PC-9 (cell line): Measurements from ENCODE around the gene SLC6A19. TPM values are rescaled to one million over a fixed set of nuclear protein-coding genes. Genes with fewer than 3 reads are reported as not detected.

Source experiments
- BruUV-seq: library from RNA; stranded (reverse); fragments of 400-500 nt; replicated peaks from 2 replicates; lab custom pipeline; 2021; lab: Mats Ljungman, UMichigan
- CTCF ChIA-PET: fragments of 300-600 bp; sonication (Branson Sonifier 250); formaldehyde crosslinking; loops from one replicate; lab custom pipeline; 2022; ENCODE audit warnings: antibody characterized with exemption; lab: Charles Lee
- POLR2A ChIA-PET: fragments of 300-600 bp; sonication (Branson Sonifier 250); formaldehyde crosslinking; loops from one replicate; lab custom pipeline; 2022; ENCODE audit warnings: antibody characterized with exemption; ENCODE audit not compliant: unreplicated experiment; lab: Charles Lee
- DNase-seq, 2 experiments: peaks; one replicate each; pipeline versions ENCODE4 v3.0.0 to v3.0.0-alpha.2; 2015 to 2022; ENCODE audit warnings: mixed read lengths in 1 of 2
- H2AFZ ChIP-seq: fragments of 200-600 bp; sonication (generic); 2 replicates; pipeline ENCODE4 v1.8.1; 2017; ENCODE audit warnings: antibody characterized with exemption
- H3F3A ChIP-seq: fragments of 200-600 bp; sonication (generic); 2 replicates; pipeline ENCODE4 v1.8.1; 2017; ENCODE audit warnings: antibody characterized with exemption, mild to moderate bottlenecking, low read depth; ENCODE audit not compliant: insufficient read depth
- H3K27ac ChIP-seq: fragments of 200-600 bp; sonication (generic); 2 replicates; pipeline ENCODE4 v1.6.1; 2016; ENCODE audit warnings: mixed run types
- H3K27me3 ChIP-seq: fragments of 200-600 bp; sonication (generic); 2 replicates; pipeline ENCODE4 v1.6.1; 2016; ENCODE audit warnings: low read depth, mixed run types; ENCODE audit not compliant: insufficient read depth
- H3K36me3 ChIP-seq: fragments of 200-600 bp; sonication (generic); 2 replicates; pipeline ENCODE4 v1.6.1; 2016; ENCODE audit warnings: low read depth, mixed run types
- H3K4me1 ChIP-seq: fragments of 200-600 bp; sonication (generic); replicated peaks from 2 replicates; pipeline ENCODE4 v1.6.1; 2016; ENCODE audit warnings: mixed run types; ENCODE audit not compliant: insufficient read depth
- H3K4me2 ChIP-seq: fragments of 200-600 bp; sonication (generic); 2 replicates; pipeline ENCODE4 v1.6.1; 2017; ENCODE audit warnings: mixed run types
- H3K4me3 ChIP-seq: fragments of 200-600 bp; sonication (generic); 2 replicates; pipeline ENCODE4 v1.6.1; 2016; ENCODE audit warnings: mixed run types
- H3K79me2 ChIP-seq: fragments of 200-600 bp; sonication (generic); 2 replicates; pipeline ENCODE4 v1.6.1; 2017; ENCODE audit warnings: low read depth, mixed run types
- H3K9me2 ChIP-seq: fragments of 200-600 bp; sonication (generic); 2 replicates; pipeline ENCODE4 v1.8.1; 2017; ENCODE audit warnings: mild to moderate bottlenecking; ENCODE audit not compliant: insufficient read depth
- H3K9me3 ChIP-seq: fragments of 200-600 bp; sonication (generic); 2 replicates; pipeline ENCODE4 v1.8.1; 2016; ENCODE audit warnings: low read depth; ENCODE audit not compliant: insufficient read depth
- H4K20me1 ChIP-seq: fragments of 200-600 bp; sonication (generic); 2 replicates; pipeline ENCODE4 v1.8.1; 2017; ENCODE audit not compliant: insufficient read depth
- CTCF ChIP-seq: fragments of 200-600 bp; sonication (generic); conservative IDR thresholded peaks from 2 replicates; pipeline ENCODE4 v1.6.1; 2017; ENCODE audit warnings: mixed run types, antibody characterized with exemption, mild to moderate bottlenecking, moderate library complexity
- EZH2 ChIP-seq: fragments of 200-600 bp; sonication (generic); IDR thresholded peaks from 2 replicates; pipeline ENCODE4 v1.8.0; 2017; ENCODE audit warnings: antibody characterized with exemption, low read depth
- intact Hi-C: fragments of 100-400 bp; cut with micrococcal nuclease; formaldehyde crosslinking; loops from one replicate; pipeline ENCODE4 v1.10.0; 2022; ENCODE audit not compliant: unreplicated experiment
- total RNA-seq: library from RNA; stranded (reverse); gene quantifications from 2 replicates; pipeline ENCODE4 v1.2.3, GENCODE V29; 2021

The SLC6A19 gene
- total RNA-seq, 1 experiment from 2014 or later = not detected

GRCh38 chr5:1167728-1168709 is 33.4 kb upstream of the SLC6A19 start:
- CTCF ChIA-PET = interaction anchor here (0.6 to 1.9 kb wide), 14 partner anchors 18 to 736 kb away, joined by 3 to 18 read pairs (median 3); partner anchors contain the start of gene MRPL36
- H2AFZ ChIP-seq = no peak overlapping the region
- peaks cover 42% of the 10 kb centered on the region for H3K27me3 ChIP-seq
- H4K20me1 ChIP-seq = no peaks in the 10 kb centered on the region; the same call in 1 of the 2 replicates
- POLR2A ChIA-PET = no interaction called here
- no peaks in the 10 kb centered on the region for H3K79me2 ChIP-seq
- H3K4me2 ChIP-seq = peak overlapping the region; percentile 17
- H3K4me1 ChIP-seq = no peaks in the 10 kb centered on the region
- no peak overlapping the region for H3K27ac ChIP-seq
- no TSS peak for BruUV-seq
- H3K9me3 ChIP-seq = no peaks in the 10 kb centered on the region
- no peaks in the 10 kb centered on the region for H3K9me2 ChIP-seq
- peaks cover 5% of the 10 kb centered on the region for H3F3A ChIP-seq
- no peak overlapping the region for H3K4me3 ChIP-seq
- no peak for TF ChIP-seq EZH2
- TF ChIP-seq CTCF = peak; percentile 89
- intact Hi-C loops = loop anchor here (1.0 to 5.0 kb wide), 9 partner anchors 77 to 851 kb away; partner anchors contain the start of gene CLPTM1L
- DNase-seq = peak; percentile 62 to 87
- H3K36me3 ChIP-seq = no peaks in the 10 kb centered on the region

GRCh38 chr5:1168796-1169195 is 32.6 kb upstream of the SLC6A19 start:
- Histone ChIP-seq H3K4me1 (no peaks in the 10 kb centered on the region), H3K27ac (no peak overlapping the region), H3F3A (peaks cover 5% of the 10 kb centered on the region), H3K79me2 (no peaks in the 10 kb centered on the region), H3K36me3 (no peaks in the 10 kb centered on the region), H3K9me3 (no peaks in the 10 kb centered on the region), H3K4me2 (no peak overlapping the region), H3K9me2 (no peaks in the 10 kb centered on the region), H2AFZ (no peak overlapping the region), H3K4me3 (no peak overlapping the region), H3K27me3 (peaks cover 48% of the 10 kb centered on the region), H4K20me1 (no peaks in the 10 kb centered on the region; the same call in 1 of the 2 replicates)
- no peak for DNase-seq
- no TSS peak for BruUV-seq
- ChIA-PET CTCF (interaction anchor here (1.0 to 1.4 kb wide), 2 partner anchors 40 to 475 kb away, joined by 3 read pairs; no protein-coding TSS in a partner anchor), POLR2A (no interaction called here)
- TF ChIP-seq CTCF (no peak), EZH2 (no peak)
- intact Hi-C loops = loop anchor here (1.0 to 5.0 kb wide), 7 partner anchors 77 to 851 kb away; partner anchors contain the start of gene CLPTM1L
